Measurements from ENCODE around the gene TAC4. TPM values are rescaled to one million over a fixed set of nuclear protein-coding genes. Genes with fewer than 3 reads are reported as not detected.

TAC4 gene
- total RNA-seq, 1 experiment from 2014 or later, result not detected

DNA sequence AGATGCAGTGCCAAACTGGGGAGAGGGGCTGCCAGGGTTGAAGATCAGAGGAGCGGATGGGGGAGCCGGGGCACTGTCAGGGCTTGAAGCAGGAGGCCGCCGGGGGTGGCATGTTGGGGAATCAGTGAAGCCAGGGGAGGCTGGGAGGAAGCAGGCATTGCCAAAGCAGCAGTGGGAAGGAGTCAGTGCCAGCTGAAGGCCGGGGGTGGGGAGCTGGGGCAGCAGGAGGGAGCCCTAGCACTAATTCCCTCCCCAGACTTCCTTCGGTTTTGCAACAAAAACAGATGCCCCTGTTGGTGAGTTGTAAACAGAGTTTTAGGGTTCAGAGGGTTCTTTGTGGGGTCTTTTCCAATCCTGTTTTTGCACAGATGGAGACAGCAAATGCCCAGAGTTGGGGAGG lies 10.9 kb upstream of the TAC4 start:
- H3K9me3 ChIP-seq (ENCODE audit: low read depth, low read length, poor library complexity, severe bottlenecking), result no peaks in the 10 kb centered on the region
- POLR2A ChIA-PET (ENCODE audit: low non-redundant PET), result no interaction called here
- no TSS peak for BruUV-seq (replicated peaks)
- intact Hi-C loops (cut with micrococcal nuclease; ENCODE audit: unreplicated experiment), result loop anchor here (10.0 kb wide), 1 partner anchor 226 kb away; no protein-coding TSS in a partner anchor
- TF ChIP-seq, protein P1, sequence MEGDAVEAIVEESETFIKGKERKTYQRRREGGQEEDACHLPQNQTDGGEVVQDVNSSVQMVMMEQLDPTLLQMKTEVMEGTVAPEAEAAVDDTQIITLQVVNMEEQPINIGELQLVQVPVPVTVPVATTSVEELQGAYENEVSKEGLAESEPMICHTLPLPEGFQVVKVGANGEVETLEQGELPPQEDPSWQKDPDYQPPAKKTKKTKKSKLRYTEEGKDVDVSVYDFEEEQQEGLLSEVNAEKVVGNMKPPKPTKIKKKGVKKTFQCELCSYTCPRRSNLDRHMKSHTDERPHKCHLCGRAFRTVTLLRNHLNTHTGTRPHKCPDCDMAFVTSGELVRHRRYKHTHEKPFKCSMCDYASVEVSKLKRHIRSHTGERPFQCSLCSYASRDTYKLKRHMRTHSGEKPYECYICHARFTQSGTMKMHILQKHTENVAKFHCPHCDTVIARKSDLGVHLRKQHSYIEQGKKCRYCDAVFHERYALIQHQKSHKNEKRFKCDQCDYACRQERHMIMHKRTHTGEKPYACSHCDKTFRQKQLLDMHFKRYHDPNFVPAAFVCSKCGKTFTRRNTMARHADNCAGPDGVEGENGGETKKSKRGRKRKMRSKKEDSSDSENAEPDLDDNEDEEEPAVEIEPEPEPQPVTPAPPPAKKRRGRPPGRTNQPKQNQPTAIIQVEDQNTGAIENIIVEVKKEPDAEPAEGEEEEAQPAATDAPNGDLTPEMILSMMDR (conservative IDR thresholded peaks at IDR 0.05; ENCODE audit: low read depth, low read length), result no peak
- TF ChIP-seq EZH2 (IDR thresholded peaks at IDR 0.05; ENCODE audit: borderline replicate concordance, low read depth, low read length, poor library complexity, severe bottlenecking), result no peak
- H3K27ac ChIP-seq (ENCODE audit: low read depth, low read length, poor library complexity, severe bottlenecking), result no peak overlapping the region
- CTCF ChIA-PET, result no interaction called here
- no peaks in the 10 kb centered on the region for H3K4me1 ChIP-seq (ENCODE audit: insufficient read depth, low read length, poor library complexity, severe bottlenecking)
- H3K4me3 ChIP-seq (ENCODE audit: low read depth, low read length, poor library complexity, severe bottlenecking), result no peak overlapping the region
- DNase-seq (ENCODE audit: low spot score), result no peak
- no peaks in the 10 kb centered on the region for H3K36me3 ChIP-seq (ENCODE audit: insufficient read depth, low read length, poor library complexity, severe bottlenecking)
- H3K27me3 ChIP-seq (replicated peaks; ENCODE audit: insufficient read depth, low read depth, low read length, poor library complexity), result no peaks in the 10 kb centered on the region

DNA sequence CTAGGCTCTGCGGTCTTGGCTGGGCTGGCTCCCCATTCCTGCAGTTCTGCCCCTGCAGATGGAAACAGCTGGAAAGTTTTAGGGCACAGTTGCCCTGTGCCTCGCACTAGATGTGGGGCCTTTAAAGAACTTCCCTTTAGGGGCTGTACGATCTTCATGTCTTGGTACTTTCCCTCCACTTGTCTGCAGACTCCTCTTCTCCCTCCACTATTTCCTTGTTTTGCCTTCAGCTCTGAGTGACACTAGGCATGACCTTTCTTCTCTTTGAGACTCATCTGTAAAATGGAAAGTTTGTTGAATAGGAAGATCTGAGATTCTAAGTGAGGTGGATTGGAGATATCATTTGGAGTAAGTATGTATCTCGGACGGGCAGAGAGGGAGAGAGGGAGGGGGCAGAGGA lies 6.3 kb upstream of the TAC4 start:
- H3K4me3 ChIP-seq (ENCODE audit: low read depth, low read length, poor library complexity, severe bottlenecking), result no peak overlapping the region
- H3K36me3 ChIP-seq (ENCODE audit: insufficient read depth, low read length, poor library complexity, severe bottlenecking), result no peaks in the 10 kb centered on the region
- ChIA-PET CTCF (no interaction called here), POLR2A (ENCODE audit: low non-redundant PET) (no interaction called here)
- H3K4me1 ChIP-seq (ENCODE audit: insufficient read depth, low read length, poor library complexity, severe bottlenecking), result no peaks in the 10 kb centered on the region
- no TSS peak for BruUV-seq (replicated peaks)
- H3K9me3 ChIP-seq (ENCODE audit: low read depth, low read length, poor library complexity, severe bottlenecking), result no peaks in the 10 kb centered on the region
- intact Hi-C loops (cut with micrococcal nuclease; ENCODE audit: unreplicated experiment), result loop anchor here (5.0 to 10.0 kb wide), 2 partner anchors 147 to 231 kb away; partner anchors contain the start of gene SLC35B1
- H3K27me3 ChIP-seq (replicated peaks; ENCODE audit: insufficient read depth, low read depth, low read length, poor library complexity), result no peaks in the 10 kb centered on the region
- TF ChIP-seq EZH2 (IDR thresholded peaks at IDR 0.05; ENCODE audit: borderline replicate concordance, low read depth, low read length, poor library complexity, severe bottlenecking), result no peak
- TF ChIP-seq, protein P1 (conservative IDR thresholded peaks at IDR 0.05; ENCODE audit: low read depth, low read length), result no peak
- H3K27ac ChIP-seq (ENCODE audit: low read depth, low read length, poor library complexity, severe bottlenecking), result no peak overlapping the region
- no peak for DNase-seq (ENCODE audit: low spot score)

DNA sequence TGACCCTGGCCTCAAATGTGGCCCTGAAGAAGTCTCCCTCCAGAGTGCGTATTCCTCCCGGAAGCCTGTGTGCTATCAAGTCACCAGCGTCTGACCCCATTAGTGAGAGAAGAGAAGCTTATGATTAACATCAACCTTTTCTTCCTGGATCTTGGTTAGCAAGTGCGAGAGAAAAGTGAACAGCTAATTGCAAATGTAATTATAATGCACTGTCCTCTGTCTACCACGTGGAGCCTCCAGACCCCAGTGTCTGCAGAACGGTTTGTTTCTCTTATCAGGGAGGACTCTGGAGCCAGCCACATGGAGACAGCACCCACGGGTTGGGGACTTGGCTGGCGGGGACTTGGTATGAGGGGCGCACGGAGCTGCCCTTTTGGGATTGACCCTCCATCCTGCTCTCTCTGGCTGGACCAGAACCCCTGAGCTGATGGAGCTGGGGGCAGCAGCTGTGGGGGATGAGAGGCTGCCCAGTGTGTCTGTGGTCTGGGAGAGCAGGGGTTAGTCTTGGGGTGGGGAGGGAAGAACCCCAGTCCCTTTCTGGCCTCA lies 5.7 kb upstream of the TAC4 start:
- Histone ChIP-seq H3K9me3 (ENCODE audit: low read depth, low read length, poor library complexity, severe bottlenecking) (no peaks in the 10 kb centered on the region), H3K4me3 (ENCODE audit: low read depth, low read length, poor library complexity, severe bottlenecking) (no peak overlapping the region), H3K4me1 (ENCODE audit: insufficient read depth, low read length, poor library complexity, severe bottlenecking) (no peaks in the 10 kb centered on the region), H3K36me3 (ENCODE audit: insufficient read depth, low read length, poor library complexity, severe bottlenecking) (no peaks in the 10 kb centered on the region), H3K27me3 (replicated peaks; ENCODE audit: insufficient read depth, low read depth, low read length, poor library complexity) (no peaks in the 10 kb centered on the region), H3K27ac (ENCODE audit: low read depth, low read length, poor library complexity, severe bottlenecking) (no peak overlapping the region)
- no peak for TF ChIP-seq EZH2 (IDR thresholded peaks at IDR 0.05; ENCODE audit: borderline replicate concordance, low read depth, low read length, poor library complexity, severe bottlenecking)
- TF ChIP-seq, protein P1 (conservative IDR thresholded peaks at IDR 0.05; ENCODE audit: low read depth, low read length), result no peak
- CTCF ChIA-PET, result interaction anchor here (0.5 to 0.6 kb wide), 2 partner anchors 34 to 99 kb away, joined by 3 read pairs; no protein-coding TSS in a partner anchor
- intact Hi-C loops (cut with micrococcal nuclease; ENCODE audit: unreplicated experiment), result loop anchor here (5.0 to 10.0 kb wide), 2 partner anchors 146 to 231 kb away; partner anchors contain the start of gene SLC35B1
- no peak for DNase-seq (ENCODE audit: low spot score)
- no TSS peak for BruUV-seq (replicated peaks)
- POLR2A ChIA-PET (ENCODE audit: low non-redundant PET), result no interaction called here

Data from A673 (cell line).